A673 (cell line): ENCODE data around the gene ZBED1. TPM values are rescaled to one million over a fixed set of nuclear protein-coding genes. Genes with fewer than 3 reads are reported as not detected.
"Not testable (repeated sequence)": the region's sequence is repeated elsewhere in the genome, so short reads cannot be mapped to it uniquely, and the experiment has no call there.

Experiments used
- BruUV-seq: library from RNA; stranded (reverse); fragments of 400-500 nt; replicated peaks from 2 replicates; lab custom pipeline; 2021; lab: Mats Ljungman, UMichigan
- CTCF ChIA-PET: fragments of 300-600 bp; sonication (Branson Sonifier 250); formaldehyde crosslinking; loops from one replicate; lab custom pipeline; 2022; ENCODE audit warnings: antibody characterized with exemption; lab: Charles Lee
- POLR2A ChIA-PET: fragments of 300-600 bp; sonication (Branson Sonifier 250); formaldehyde crosslinking; loops from one replicate; lab custom pipeline; 2022; ENCODE audit warnings: antibody characterized with exemption; ENCODE audit not compliant: low non-redundant PET; lab: Charles Lee
- DNase-seq: peaks from one replicate; pipeline ENCODE4 v3.0.0-alpha.2; 2015; ENCODE audit warnings: low spot score
- H3K27ac ChIP-seq: fragments of 200-600 bp; sonication (generic); 2 replicates; pipeline ENCODE4 v1.5.1; 2016; ENCODE audit warnings: mixed run types, low read depth, mild to moderate bottlenecking, mixed read lengths, antibody characterized with exemption, low read length; ENCODE audit not compliant: poor library complexity, severe bottlenecking
- H3K27me3 ChIP-seq: fragments of 200-600 bp; sonication (generic); replicated peaks from 2 replicates; pipeline ENCODE4 v1.6.1; 2017; ENCODE audit warnings: mixed run types, low read depth, mild to moderate bottlenecking, mixed read lengths, antibody characterized with exemption, low read length; ENCODE audit not compliant: insufficient read depth, poor library complexity
- H3K36me3 ChIP-seq: fragments of 200-600 bp; sonication (generic); 2 replicates; pipeline ENCODE4 v1.6.1; 2016; ENCODE audit warnings: mixed run types, mild to moderate bottlenecking, mixed read lengths, antibody characterized with exemption, low read length; ENCODE audit not compliant: insufficient read depth, poor library complexity, severe bottlenecking
- H3K4me1 ChIP-seq: fragments of 200-600 bp; sonication (generic); 2 replicates; pipeline ENCODE4 v1.6.1; 2017; ENCODE audit warnings: mixed run types, mild to moderate bottlenecking, mixed read lengths, antibody characterized with exemption, low read length; ENCODE audit not compliant: insufficient read depth, poor library complexity, severe bottlenecking
- H3K4me3 ChIP-seq: fragments of 200-600 bp; sonication (generic); 2 replicates; pipeline ENCODE4 v1.5.1; 2016; ENCODE audit warnings: low read depth, mixed run types, mild to moderate bottlenecking, mixed read lengths, low read length; ENCODE audit not compliant: poor library complexity, severe bottlenecking
- H3K9me3 ChIP-seq: fragments of 200-600 bp; sonication (generic); 2 replicates; pipeline ENCODE4 v1.6.1; 2016; ENCODE audit warnings: mixed run types, low read depth, mild to moderate bottlenecking, mixed read lengths, antibody characterized with exemption, low read length; ENCODE audit not compliant: poor library complexity, severe bottlenecking
- CTCF ChIP-seq: fragments of 300-800, 200-600 bp; sonication (generic); conservative IDR thresholded peaks from 2 replicates; pipeline ENCODE4 v1.5.1; 2017; ENCODE audit warnings: low read depth, mild to moderate bottlenecking, antibody characterized with exemption, low read length, moderate library complexity, mixed read lengths
- EZH2 ChIP-seq: fragments of 200-600 bp; sonication (generic); IDR thresholded peaks from 2 replicates; pipeline ENCODE4 v1.6.1; 2017; ENCODE audit warnings: borderline replicate concordance, low read depth, mild to moderate bottlenecking, mixed read lengths, antibody characterized with exemption, low read length; ENCODE audit not compliant: poor library complexity, severe bottlenecking
- intact Hi-C: fragments of 100-400 bp; cut with micrococcal nuclease; formaldehyde crosslinking; loops from one replicate; pipeline ENCODE4 v1.10.0; 2022; ENCODE audit not compliant: unreplicated experiment
- total RNA-seq: library from RNA; stranded (reverse); gene quantifications from 2 replicates; pipeline ENCODE4 v1.2.3, GENCODE V29; 2021

The ZBED1 gene
- total RNA-seq, 1 experiment from 2014 or later: 37.6 TPM

- H3K9me3 ChIP-seq: no peaks in the 10 kb centered on the region
- no peak for DNase-seq
- H3K4me1 ChIP-seq: no peaks in the 10 kb centered on the region
- no peaks in the 10 kb centered on the region for H3K27me3 ChIP-seq
- H3K36me3 ChIP-seq: no peaks in the 10 kb centered on the region
- intact Hi-C loops: loop anchor here (10.0 kb wide), 1 partner anchor 66 kb away; no protein-coding TSS in a partner anchor
- H3K27ac ChIP-seq: no peak overlapping the region
- no TSS peak for BruUV-seq
- H3K4me3 ChIP-seq: no peak overlapping the region
- POLR2A ChIA-PET: no interaction called here
- TF ChIP-seq EZH2 (no peak), CTCF (no peak)
- CTCF ChIA-PET: no interaction called here
Measured at GRCh38 chrX:2508648-2509335, 8.0 kb upstream of the ZBED1 start.

- BruUV-seq: no TSS peak
- Histone ChIP-seq H3K9me3 (no peaks in the 10 kb centered on the region), H3K27me3 (no peaks in the 10 kb centered on the region), H3K4me1 (no peaks in the 10 kb centered on the region), H3K4me3 (no peak overlapping the region), H3K27ac (no peak overlapping the region), H3K36me3 (no peaks in the 10 kb centered on the region)
- intact Hi-C loops: loop anchor here (10.0 kb wide), 1 partner anchor 67 kb away; no protein-coding TSS in a partner anchor
- ChIA-PET POLR2A (no interaction called here), CTCF (no interaction called here)
- no peak for DNase-seq
- no peak for TF ChIP-seq CTCF
- no peak for TF ChIP-seq EZH2
Measured at GRCh38 chrX:2507904-2508627, 7.3 kb upstream of the ZBED1 start.

GRCh38 chrX:2507196-2507595 is 6.4 kb upstream of the ZBED1 start:
- BruUV-seq: no TSS peak
- ChIA-PET POLR2A (no interaction called here), CTCF (no interaction called here)
- H3K9me3 ChIP-seq: no peaks in the 10 kb centered on the region
- H3K27ac ChIP-seq: no peak overlapping the region
- no peaks in the 10 kb centered on the region for H3K36me3 ChIP-seq
- TF ChIP-seq EZH2: no peak
- no peak for TF ChIP-seq CTCF
- DNase-seq: no peak
- H3K4me1 ChIP-seq: peaks cover 6% of the 10 kb centered on the region
- no peak overlapping the region for H3K4me3 ChIP-seq
- intact Hi-C loops: loop anchor here (10.0 kb wide), 1 partner anchor 68 kb away; no protein-coding TSS in a partner anchor
- H3K27me3 ChIP-seq: no peaks in the 10 kb centered on the region

GRCh38 chrX:2505341-2505740 is 4.6 kb upstream of the ZBED1 start:
- H3K36me3 ChIP-seq, CTCF ChIA-PET, POLR2A ChIA-PET, H3K27ac ChIP-seq, H3K4me1 ChIP-seq, DNase-seq, H3K27me3 ChIP-seq, H3K4me3 ChIP-seq, H3K9me3 ChIP-seq, BruUV-seq: not testable (repeated sequence)
- intact Hi-C loops: loop anchor here (10.0 kb wide), 1 partner anchor 69 kb away; no protein-coding TSS in a partner anchor
